ENCODE data around the gene CYRIA. TPM values are rescaled to one million over a fixed set of nuclear protein-coding genes. Genes with fewer than 3 reads are reported as not detected.
A peak's percentile ranks its signal among the peaks of the same experiment; 100 is the strongest.

CYRIA gene
- total RNA-seq, 4 donors from 2014 or later: 0.53 to 11.6 (median 4.6) TPM

- no peaks in the 10 kb centered on the region for H3K9me3 ChIP-seq
- no peak for TF ChIP-seq POLR2A (IDR thresholded peaks at IDR 0.05)
- no peak for TF ChIP-seq CTCF (IDR thresholded peaks at IDR 0.05)
- H3K27me3 ChIP-seq: no peaks in the 10 kb centered on the region
- H3K4me1 ChIP-seq: peaks cover 0 to 47% (median 34%) of the 10 kb centered on the region in 4 donors
- H3K4me3 ChIP-seq: no peak overlapping the region
- DNase-seq: peak in 1 of 3 donors; percentile 57
- H3K27ac ChIP-seq: peak overlapping the region in 3 of 4 donors; percentile 45 to 78 (median 60)
- H3K36me3 ChIP-seq: no peaks in the 10 kb centered on the region
These were observed 10.7 kb downstream of the CYRIA start for GRCh38 chr2:16654833-16655444.

- H3K9me3 ChIP-seq: no peaks in the 10 kb centered on the region
- no peaks in the 10 kb centered on the region for H3K36me3 ChIP-seq
- H3K4me3 ChIP-seq: no peak overlapping the region
- peak overlapping the region; percentile 60 to 78 (median 68) for H3K27ac ChIP-seq
- no peak for TF ChIP-seq CTCF (IDR thresholded peaks at IDR 0.05)
- TF ChIP-seq POLR2A (IDR thresholded peaks at IDR 0.05): no peak
- H3K4me1 ChIP-seq: peaks cover 0 to 47% (median 32%) of the 10 kb centered on the region in 4 donors
- H3K27me3 ChIP-seq: no peaks in the 10 kb centered on the region
- DNase-seq: peak in 1 of 3 donors; percentile 63
These were observed 11.8 kb downstream of the CYRIA start for GRCh38 chr2:16653799-16654198.

DNA sequence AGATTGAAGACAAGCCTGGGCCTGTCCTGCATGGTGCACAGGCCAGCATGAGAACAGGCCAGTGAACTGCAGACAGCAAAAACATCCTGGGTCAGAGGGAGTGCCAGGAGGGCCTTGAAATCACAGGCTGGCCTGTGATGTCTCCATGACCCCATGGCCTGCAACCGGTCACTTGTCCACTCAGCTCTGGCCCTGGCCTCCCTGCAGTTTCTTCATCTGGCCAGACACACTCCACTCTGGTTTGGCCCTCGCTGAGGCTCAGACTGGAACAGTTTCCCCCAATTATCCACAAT is 12.6 kb downstream of the CYRIA start:
- H3K27me3 ChIP-seq: no peaks in the 10 kb centered on the region
- no peak for TF ChIP-seq CTCF (IDR thresholded peaks at IDR 0.05)
- TF ChIP-seq POLR2A (IDR thresholded peaks at IDR 0.05): no peak
- peaks cover 0 to 46% (median 32%) of the 10 kb centered on the region in 4 donors for H3K4me1 ChIP-seq
- DNase-seq: no peak
- H3K27ac ChIP-seq: peak overlapping the region; percentile 60 to 78 (median 68)
- no peak overlapping the region for H3K4me3 ChIP-seq
- no peaks in the 10 kb centered on the region for H3K36me3 ChIP-seq
- H3K9me3 ChIP-seq: no peaks in the 10 kb centered on the region

GRCh38 chr2:16652296-16653082 is 13.1 kb downstream of the CYRIA start:
- Histone ChIP-seq H3K36me3 (no peaks in the 10 kb centered on the region), H3K4me3 (no peak overlapping the region), H3K9me3 (no peaks in the 10 kb centered on the region), H3K27me3 (no peaks in the 10 kb centered on the region), H3K27ac (peak overlapping the region; percentile 60 to 78 (median 68)), H3K4me1 (peaks cover 0 to 46% (median 29%) of the 10 kb centered on the region in 4 donors)
- TF ChIP-seq CTCF (IDR thresholded peaks at IDR 0.05): no peak
- no peak for TF ChIP-seq POLR2A (IDR thresholded peaks at IDR 0.05)
- no peak for DNase-seq

- no peak for DNase-seq
- Histone ChIP-seq H3K9me3 (no peaks in the 10 kb centered on the region), H3K4me1 (peaks cover 0 to 32% (median 20%) of the 10 kb centered on the region in 4 donors), H3K27me3 (no peaks in the 10 kb centered on the region), H3K27ac (peak overlapping the region in 2 of 4 donors; percentile 43 to 60), H3K36me3 (no peaks in the 10 kb centered on the region), H3K4me3 (peak overlapping the region in 2 of 4 donors; percentile 2 to 13)
- TF ChIP-seq POLR2A (IDR thresholded peaks at IDR 0.05) (no peak), CTCF (IDR thresholded peaks at IDR 0.05) (no peak)
These were observed 15.1 kb downstream of the CYRIA start for GRCh38 chr2:16650287-16651249.

All from Peyer's patch (tissue), 4 donors.